Nephron (organoid): ENCODE results near the gene MYH6.

ENCODE experiments used
- H3K27ac Mint-ChIP-seq, 3 experiments: 2 replicates each; pipeline ENCODE4 v1.8.0; 2020; ENCODE audit warnings: mixed read lengths in 3 of 3, mild to moderate bottlenecking in 2 of 3, moderate library complexity in 1 of 3
- H3K27me3 Mint-ChIP-seq: 2 replicates; pipeline ENCODE4 v1.8.0; 2021; ENCODE audit warnings: low read depth, mild to moderate bottlenecking, moderate library complexity, mixed read lengths
- H3K36me3 Mint-ChIP-seq: 2 replicates; pipeline ENCODE4 v1.8.0; 2020; ENCODE audit warnings: low read depth, mixed read lengths
- H3K4me1 Mint-ChIP-seq: 2 replicates; pipeline ENCODE4 v1.8.0; 2020; ENCODE audit warnings: mixed read lengths
- H3K4me3 Mint-ChIP-seq, 3 experiments: 2 replicates each; pipeline ENCODE4 v1.8.0; 2020; ENCODE audit warnings: mild to moderate bottlenecking in 3 of 3, mixed read lengths in 3 of 3, moderate library complexity in 2 of 3
- H3K9me3 Mint-ChIP-seq: 2 replicates; pipeline ENCODE4 v1.8.0; 2020; ENCODE audit warnings: mixed read lengths
- CTCF ChIP-seq, 3 experiments: fragments of 200-600 bp; sonication (generic); IDR thresholded peaks; one replicate each; pipeline ENCODE4 v1.5.0; 2021; ENCODE audit warnings: antibody characterized with exemption in 3 of 3; ENCODE audit not compliant: unreplicated experiment in 3 of 3

Gene MYH6

GRCh38 chr14:23364164-23365035 lies 43.7 kb downstream of the MYH6 start:
- H3K4me3 Mint-ChIP-seq: peak overlapping the region; percentile 94 to 99 (median 96)
- peaks cover 4% of the 10 kb centered on the region for H3K27me3 Mint-ChIP-seq
- H3K27ac Mint-ChIP-seq: peak overlapping the region; percentile 98 to 99 (median 98)
- TF ChIP-seq CTCF (IDR thresholded peaks at IDR 0.05; ENCODE audit: unreplicated experiment in 3 of 3): no peak
- H3K36me3 Mint-ChIP-seq: peaks cover 19% of the 10 kb centered on the region
- H3K9me3 Mint-ChIP-seq: no peaks in the 10 kb centered on the region
- H3K4me1 Mint-ChIP-seq: peaks cover 44% of the 10 kb centered on the region

- H3K4me3 Mint-ChIP-seq: peak overlapping the region in 2 of 3 experiments; percentile 50 to 71
- no peaks in the 10 kb centered on the region for H3K27me3 Mint-ChIP-seq
- H3K4me1 Mint-ChIP-seq: peaks cover 49% of the 10 kb centered on the region
- H3K9me3 Mint-ChIP-seq: no peaks in the 10 kb centered on the region
- peaks cover 26% of the 10 kb centered on the region for H3K36me3 Mint-ChIP-seq
- no peak for TF ChIP-seq CTCF (IDR thresholded peaks at IDR 0.05; ENCODE audit: unreplicated experiment in 3 of 3)
- H3K27ac Mint-ChIP-seq: peak overlapping the region in 2 of 3 experiments; percentile 52 to 71
Measured at GRCh38 chr14:23362200-23362599, 45.9 kb downstream of the MYH6 start.

- no peak for TF ChIP-seq CTCF (IDR thresholded peaks at IDR 0.05; ENCODE audit: unreplicated experiment in 3 of 3)
- Mint-ChIP-seq H3K9me3 (no peaks in the 10 kb centered on the region), H3K27ac (peak overlapping the region in 2 of 3 experiments; percentile 52 to 71), H3K27me3 (no peaks in the 10 kb centered on the region), H3K36me3 (peaks cover 26% of the 10 kb centered on the region), H3K4me1 (peaks cover 45% of the 10 kb centered on the region), H3K4me3 (peak overlapping the region in 2 of 3 experiments; percentile 59 to 71)
Measured at GRCh38 chr14:23361763-23362162, 46.3 kb downstream of the MYH6 start.

GRCh38 chr14:23361320-23361719 lies 46.8 kb downstream of the MYH6 start:
- Mint-ChIP-seq H3K4me3 (peak overlapping the region in 2 of 3 experiments; percentile 59 to 62), H3K27ac (peak overlapping the region in 2 of 3 experiments; percentile 22 to 52), H3K4me1 (peaks cover 41% of the 10 kb centered on the region), H3K36me3 (peaks cover 29% of the 10 kb centered on the region), H3K9me3 (no peaks in the 10 kb centered on the region), H3K27me3 (no peaks in the 10 kb centered on the region)
- no peak for TF ChIP-seq CTCF (IDR thresholded peaks at IDR 0.05; ENCODE audit: unreplicated experiment in 3 of 3)

GRCh38 chr14:23360496-23360895 lies 47.6 kb downstream of the MYH6 start:
- no peak for TF ChIP-seq CTCF (IDR thresholded peaks at IDR 0.05; ENCODE audit: unreplicated experiment in 3 of 3)
- no peak overlapping the region for H3K4me3 Mint-ChIP-seq

More at GRCh38 chr14:23360496-23360895, 47.6 kb downstream of the MYH6 start:
- H3K36me3 Mint-ChIP-seq: peaks cover 33% of the 10 kb centered on the region
- no peaks in the 10 kb centered on the region for H3K27me3 Mint-ChIP-seq
- H3K9me3 Mint-ChIP-seq: no peaks in the 10 kb centered on the region
- H3K4me1 Mint-ChIP-seq: peaks cover 41% of the 10 kb centered on the region
- H3K27ac Mint-ChIP-seq: peak overlapping the region in 1 of 3 experiments; percentile 52
